IgD-negative memory B cell (primary cell): ENCODE results near the gene CDADC1. TPM values are rescaled to one million over a fixed set of nuclear protein-coding genes. Genes with fewer than 3 reads are reported as not detected.
A peak's percentile ranks its signal among the peaks of the same experiment; 100 is the strongest.
"Not testable (repeated sequence)": the region's sequence is repeated elsewhere in the genome, so short reads cannot be mapped to it uniquely, and the experiment has no call there.

Source experiments
- H3K27ac Mint-ChIP-seq, 3 donors: one replicate each; pipeline ENCODE4 v1.8.0; 2020 to 2022; ENCODE audit warnings: mild to moderate bottlenecking in 3 of 3, mixed read lengths in 3 of 3, moderate library complexity in 1 of 3
- H3K27me3 Mint-ChIP-seq: one replicate; pipeline ENCODE4 v1.8.0; 2021; ENCODE audit warnings: mixed read lengths
- H3K36me3 Mint-ChIP-seq: one replicate; pipeline ENCODE4 v1.8.0; 2020; ENCODE audit warnings: mild to moderate bottlenecking, mixed read lengths
- H3K4me1 Mint-ChIP-seq, 3 donors: one replicate each; pipeline ENCODE4 v1.8.0; 2020 to 2022; ENCODE audit warnings: mixed read lengths in 3 of 3, mild to moderate bottlenecking in 1 of 3
- H3K4me3 Mint-ChIP-seq, 4 donors: one replicate each; pipeline ENCODE4 v1.8.0; 2020 to 2022; ENCODE audit warnings: mild to moderate bottlenecking in 4 of 4, mixed read lengths in 4 of 4, moderate library complexity in 3 of 4
- H3K9me3 Mint-ChIP-seq, 3 donors: one replicate each; pipeline ENCODE4 v1.8.0; 2020 to 2021; ENCODE audit warnings: mixed read lengths in 3 of 3, mild to moderate bottlenecking in 1 of 3
- polyA plus RNA-seq: library from polyadenylated mRNA; unstranded; fragments of 300-500 nt; fragmentation: Illumina TruSeq; gene quantifications from one replicate; pipeline ENCODE4 v1.2.3, GENCODE V29; 2021

Gene CDADC1
- polyA plus RNA-seq, 1 donor from 2014 or later, result 6.7 TPM

DNA sequence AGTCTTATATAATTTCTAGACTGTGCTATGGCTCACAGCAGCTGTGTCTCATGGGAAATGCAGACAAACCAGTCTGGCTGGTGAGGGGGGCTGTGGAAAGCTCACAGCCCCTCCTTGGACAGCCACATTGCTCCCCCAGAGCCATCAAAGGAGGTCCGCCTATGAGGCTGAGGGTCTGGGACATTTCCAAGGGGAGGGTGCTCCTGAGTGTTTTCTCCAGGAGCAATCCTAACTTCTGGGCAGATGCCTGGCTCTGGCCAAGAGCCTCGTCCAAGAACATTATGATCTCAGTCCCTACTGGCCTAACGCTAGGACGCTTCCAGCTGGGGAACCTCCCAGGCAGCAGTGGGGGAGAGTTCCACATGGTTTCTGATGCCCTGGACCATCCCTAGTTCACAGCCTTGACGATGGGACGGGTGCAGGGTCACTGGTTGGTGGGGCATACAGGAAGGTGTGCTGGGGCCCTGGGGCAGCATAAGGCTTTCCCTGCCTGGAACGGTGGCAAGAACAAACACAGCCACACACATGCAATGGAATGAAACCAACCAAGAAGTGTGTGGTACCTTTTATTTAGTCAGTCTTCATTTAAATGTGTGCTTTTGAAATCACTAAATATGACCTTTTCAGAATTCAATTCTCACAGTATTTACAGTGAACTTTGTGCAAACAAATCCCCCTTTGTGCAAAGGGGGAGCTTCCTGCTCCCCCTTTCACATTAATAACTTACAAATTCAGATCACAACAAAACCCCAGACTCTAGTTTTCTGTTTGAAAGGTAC, 60.6 kb downstream of the CDADC1 start:
- H3K27me3 Mint-ChIP-seq, result no peaks in the 10 kb centered on the region
- peak overlapping the region in 1 of 4 donors; percentile 17 for H3K4me3 Mint-ChIP-seq
- peaks cover 7% of the 10 kb centered on the region for H3K36me3 Mint-ChIP-seq
- no peaks in the 10 kb centered on the region for H3K9me3 Mint-ChIP-seq
- H3K27ac Mint-ChIP-seq, result no peak overlapping the region
- peaks cover 0 to 8% (median 6%) of the 10 kb centered on the region in 3 donors for H3K4me1 Mint-ChIP-seq

DNA sequence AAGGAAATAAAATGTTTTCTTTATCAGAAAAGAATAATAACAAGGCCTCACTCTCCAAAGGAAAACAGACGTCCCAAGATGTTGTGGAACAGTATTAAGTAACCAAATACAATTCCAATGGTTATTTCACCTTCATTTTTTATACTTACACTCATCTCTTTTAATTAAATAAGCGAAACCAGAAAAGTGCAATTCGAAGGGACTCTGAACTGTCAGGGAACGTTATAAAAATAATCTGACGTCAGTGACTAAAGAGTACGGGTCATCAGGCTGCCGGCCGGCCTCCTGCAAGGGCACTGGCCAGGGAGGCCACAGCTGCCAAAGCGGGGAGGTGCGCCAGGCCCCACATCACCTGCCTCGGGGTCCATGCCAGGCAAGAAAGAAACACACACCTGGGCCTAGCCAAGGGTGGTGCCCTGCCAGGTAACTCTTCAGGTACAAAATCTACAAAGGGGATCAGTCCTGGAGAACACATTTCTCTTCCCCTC, 61.2 kb downstream of the CDADC1 start:
- Mint-ChIP-seq H3K9me3 (no peaks in the 10 kb centered on the region), H3K27me3 (no peaks in the 10 kb centered on the region), H3K27ac (no peak overlapping the region), H3K4me1 (peaks cover 0 to 6% (median 0%) of the 10 kb centered on the region in 3 donors), H3K36me3 (peaks cover 7% of the 10 kb centered on the region), H3K4me3 (no peak overlapping the region)

DNA sequence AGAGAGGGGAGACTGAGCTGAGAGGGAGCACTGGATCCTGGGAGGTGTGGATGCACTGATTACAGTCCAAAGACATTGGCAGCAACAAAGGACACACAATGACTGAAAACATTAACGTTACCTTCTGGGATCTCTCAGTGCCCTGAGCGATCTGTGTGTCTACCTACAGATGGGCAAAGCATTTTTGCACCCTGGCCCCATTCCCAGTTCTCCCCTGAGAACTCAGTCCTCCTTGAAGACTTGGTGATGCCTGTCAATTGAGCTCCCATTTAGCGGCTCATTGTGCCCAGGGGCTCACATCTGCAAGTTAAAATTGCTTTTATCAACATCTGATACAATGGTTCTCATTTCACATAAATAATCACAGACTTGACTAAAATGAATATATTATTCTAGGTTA, 62.5 kb downstream of the CDADC1 start:
- Mint-ChIP-seq H3K36me3 (peaks cover 7% of the 10 kb centered on the region), H3K27ac (no peak overlapping the region), H3K4me3 (no peak overlapping the region), H3K9me3 (no peaks in the 10 kb centered on the region), H3K27me3 (no peaks in the 10 kb centered on the region), H3K4me1 (peaks cover 0 to 6% (median 0%) of the 10 kb centered on the region in 3 donors)

DNA sequence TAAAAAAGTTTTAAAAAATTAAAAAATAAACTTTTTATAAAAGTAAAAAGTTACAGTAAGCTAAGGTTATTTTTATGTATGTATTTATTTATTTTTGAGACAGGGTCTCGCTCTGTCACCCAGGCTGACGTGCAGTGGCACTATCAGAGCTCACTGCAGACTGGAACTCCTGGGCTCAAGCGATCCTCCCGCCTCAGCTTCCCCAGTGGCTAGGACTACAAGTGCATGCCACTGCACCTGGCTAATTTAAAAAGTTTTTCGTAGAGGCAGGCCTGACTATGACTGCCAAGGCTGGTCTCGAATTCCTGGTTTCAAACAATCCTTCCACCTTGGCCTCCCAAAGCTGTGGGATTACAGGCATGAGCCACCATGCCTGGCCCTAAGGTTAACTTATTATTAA, 64.1 kb downstream of the CDADC1 start:
- H3K9me3 Mint-ChIP-seq, result no peaks in the 10 kb centered on the region
- H3K27ac Mint-ChIP-seq, result no peak overlapping the region
- H3K36me3 Mint-ChIP-seq, result peaks cover 3% of the 10 kb centered on the region
- H3K4me1 Mint-ChIP-seq, result no peaks in the 10 kb centered on the region
- H3K4me3 Mint-ChIP-seq, result no peak overlapping the region
- H3K27me3 Mint-ChIP-seq, result no peaks in the 10 kb centered on the region

DNA sequence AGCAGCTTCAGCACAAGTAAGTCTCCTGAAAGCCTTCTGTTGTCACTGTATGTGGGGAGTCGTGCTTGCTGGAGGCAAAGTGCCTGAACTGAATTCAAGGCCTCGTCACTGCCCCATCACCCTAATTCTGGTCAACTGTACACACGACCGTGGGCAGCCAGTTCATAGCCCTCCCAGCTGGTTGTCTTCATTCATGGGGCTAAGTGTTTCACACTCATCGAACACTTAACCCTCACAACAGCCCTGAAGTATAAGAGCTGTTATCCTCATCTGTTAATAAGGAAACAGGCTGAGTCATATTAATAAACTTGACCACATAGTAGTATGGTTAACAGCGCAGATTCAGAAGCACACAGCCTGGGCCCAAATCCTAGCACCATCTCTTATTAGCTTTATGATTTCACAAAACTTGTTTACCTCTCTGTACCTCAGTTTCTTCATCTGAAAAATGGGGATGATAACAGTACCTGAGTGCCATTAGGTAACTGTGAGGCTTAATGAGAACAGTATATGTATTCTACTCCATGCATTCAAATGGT, 66.7 kb downstream of the CDADC1 start:
- Mint-ChIP-seq H3K36me3 (peaks cover 3% of the 10 kb centered on the region), H3K4me1 (no peaks in the 10 kb centered on the region), H3K4me3 (no peak overlapping the region), H3K27ac (no peak overlapping the region), H3K27me3 (no peaks in the 10 kb centered on the region), H3K9me3 (no peaks in the 10 kb centered on the region)

DNA sequence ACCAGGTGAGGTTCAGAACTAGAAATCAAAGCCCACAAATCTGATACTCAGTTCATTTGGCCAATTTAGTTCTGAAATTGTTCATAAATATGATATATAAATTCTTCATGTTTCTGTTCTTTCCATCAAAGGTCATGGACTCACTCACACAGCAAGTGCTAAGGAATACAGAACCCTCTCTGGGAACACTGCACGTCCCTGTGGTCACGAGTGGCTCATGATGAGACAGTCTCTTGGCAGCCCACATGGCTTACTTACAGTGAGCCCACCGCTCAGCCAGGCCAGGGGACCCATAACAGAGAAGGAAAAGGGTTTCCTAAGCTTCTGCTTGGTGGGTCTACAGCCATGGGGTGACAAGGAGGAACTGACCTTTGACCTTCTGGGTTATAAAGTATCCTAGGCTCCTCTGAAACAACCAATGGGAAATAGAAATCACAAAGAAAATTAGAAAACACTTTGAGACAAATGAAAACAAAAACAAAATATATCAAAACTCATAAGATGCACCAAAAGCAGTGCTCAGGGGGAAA, 67.4 kb downstream of the CDADC1 start:
- no peaks in the 10 kb centered on the region for H3K27me3 Mint-ChIP-seq
- peak overlapping the region in 1 of 4 donors; percentile 39 for H3K4me3 Mint-ChIP-seq
- peak overlapping the region in 1 of 3 donors; percentile 50 for H3K27ac Mint-ChIP-seq
- H3K36me3 Mint-ChIP-seq, result peaks cover 1% of the 10 kb centered on the region
- H3K9me3 Mint-ChIP-seq, result no peaks in the 10 kb centered on the region
- peaks cover 2 to 4% (median 4%) of the 10 kb centered on the region in 3 donors for H3K4me1 Mint-ChIP-seq

DNA sequence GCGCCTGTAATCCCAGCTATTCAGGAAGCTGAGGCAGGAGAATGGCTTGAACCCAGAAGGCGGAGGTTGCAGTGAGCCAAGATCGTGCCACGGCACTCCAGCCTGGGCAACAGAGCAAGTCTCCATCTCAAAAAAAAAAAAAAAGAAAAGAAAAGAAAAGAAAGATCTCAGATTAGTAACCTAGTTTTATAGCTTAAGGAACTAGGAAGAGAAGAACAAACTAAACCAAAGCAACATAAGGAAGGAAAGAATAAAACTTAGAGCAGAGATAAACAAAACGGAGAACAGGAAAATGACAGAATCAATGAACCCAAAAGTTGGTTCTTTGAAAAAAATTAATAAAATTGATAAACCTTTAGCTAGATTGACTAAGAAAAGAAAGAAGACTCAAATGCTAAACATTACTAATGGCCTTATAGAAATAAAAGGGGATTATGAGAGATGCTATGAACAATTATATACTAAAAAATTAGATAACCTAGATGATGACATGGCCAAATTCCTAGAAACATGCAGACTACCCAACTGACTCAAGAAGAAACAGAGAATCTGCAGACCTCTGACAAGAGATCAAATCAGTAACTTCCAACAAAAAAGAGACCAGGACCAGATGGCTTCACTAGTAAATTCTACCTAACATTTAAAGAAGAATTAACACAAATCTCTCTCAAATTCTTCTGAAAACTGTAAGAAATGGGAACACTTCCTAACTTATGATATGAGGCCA, 68.2 kb downstream of the CDADC1 start:
- H3K9me3 Mint-ChIP-seq, result no peaks in the 10 kb centered on the region
- no peaks in the 10 kb centered on the region for H3K27me3 Mint-ChIP-seq
- H3K27ac Mint-ChIP-seq, result no peak overlapping the region
- H3K36me3 Mint-ChIP-seq, result peaks cover 1% of the 10 kb centered on the region
- peaks cover 11 to 12% (median 12%) of the 10 kb centered on the region in 3 donors for H3K4me1 Mint-ChIP-seq
- H3K4me3 Mint-ChIP-seq, result peak overlapping the region in 1 of 4 donors; percentile 5

DNA sequence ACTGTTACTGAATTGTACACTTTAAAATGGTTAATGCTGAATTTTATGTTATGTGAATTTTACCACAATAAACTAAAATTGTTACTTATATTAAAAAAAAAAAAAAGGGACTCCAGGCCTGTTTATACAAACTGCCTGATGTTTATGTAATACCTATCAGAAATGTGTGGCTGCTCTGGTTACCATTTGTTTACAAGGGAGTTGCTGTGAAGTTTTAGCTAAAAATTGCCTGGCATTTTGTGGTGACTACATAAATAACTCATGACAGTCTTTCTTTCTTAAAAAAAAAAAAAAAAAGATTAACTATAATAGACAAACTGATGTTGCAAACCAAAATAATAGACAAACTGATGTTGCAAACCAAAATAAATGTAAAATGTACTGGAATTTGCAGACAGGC, 71.8 kb downstream of the CDADC1 start:
- H3K4me1 Mint-ChIP-seq, result peaks cover 11 to 16% (median 15%) of the 10 kb centered on the region in 3 donors
- no peak overlapping the region for H3K4me3 Mint-ChIP-seq
- H3K36me3 Mint-ChIP-seq, result no peaks in the 10 kb centered on the region
- no peaks in the 10 kb centered on the region for H3K9me3 Mint-ChIP-seq
- H3K27ac Mint-ChIP-seq, result no peak overlapping the region
- H3K27me3 Mint-ChIP-seq, result no peaks in the 10 kb centered on the region

DNA sequence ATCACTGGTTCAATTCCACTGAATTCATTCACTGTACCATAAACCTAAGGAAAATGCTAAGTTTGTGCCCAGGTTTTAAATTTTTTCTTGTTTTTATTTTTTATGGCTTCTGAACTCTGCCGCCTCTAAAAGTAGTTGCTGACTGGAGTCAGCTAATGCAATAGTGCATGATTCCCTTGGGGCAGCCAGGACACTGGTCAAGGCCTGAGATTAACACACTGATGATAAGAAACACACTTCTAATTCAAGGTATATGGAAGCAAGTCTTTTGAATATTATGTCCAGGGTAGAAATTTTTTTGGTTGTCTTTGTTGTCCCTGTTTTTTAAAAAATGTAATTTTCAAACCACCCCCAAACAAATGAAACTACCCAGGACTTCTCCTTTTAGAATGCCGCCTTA, 72.2 kb downstream of the CDADC1 start:
- H3K4me3 Mint-ChIP-seq, result peak overlapping the region in 2 of 4 donors; percentile 23 to 28
- no peaks in the 10 kb centered on the region for H3K9me3 Mint-ChIP-seq
- H3K27ac Mint-ChIP-seq, result no peak overlapping the region
- H3K36me3 Mint-ChIP-seq, result no peaks in the 10 kb centered on the region
- H3K4me1 Mint-ChIP-seq, result peaks cover 11 to 16% (median 15%) of the 10 kb centered on the region in 3 donors
- no peaks in the 10 kb centered on the region for H3K27me3 Mint-ChIP-seq

DNA sequence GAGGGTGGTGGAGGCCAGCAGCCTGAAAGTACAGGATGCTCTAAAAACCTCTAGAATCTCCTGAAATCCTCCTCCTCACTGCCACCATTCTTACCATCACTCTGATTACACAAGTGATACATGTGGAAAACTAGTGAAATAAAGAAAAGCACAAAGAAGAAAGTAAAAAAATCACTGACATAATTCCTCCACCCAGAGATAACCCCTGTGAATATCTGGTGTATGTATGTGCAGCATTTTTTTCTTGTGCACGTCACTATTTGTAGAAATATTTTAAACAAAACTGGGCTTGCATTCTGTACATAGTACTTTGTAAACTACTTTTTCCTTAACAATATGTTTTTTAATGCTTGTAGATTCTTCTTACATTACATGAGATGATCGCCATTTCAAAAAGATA, 73.2 kb downstream of the CDADC1 start:
- Mint-ChIP-seq H3K27me3 (no peaks in the 10 kb centered on the region), H3K27ac (peak overlapping the region in 1 of 3 donors; percentile 31), H3K36me3 (no peaks in the 10 kb centered on the region), H3K4me1 (peaks cover 11 to 16% (median 15%) of the 10 kb centered on the region in 3 donors), H3K9me3 (no peaks in the 10 kb centered on the region), H3K4me3 (peak overlapping the region in 1 of 4 donors; percentile 23)

DNA sequence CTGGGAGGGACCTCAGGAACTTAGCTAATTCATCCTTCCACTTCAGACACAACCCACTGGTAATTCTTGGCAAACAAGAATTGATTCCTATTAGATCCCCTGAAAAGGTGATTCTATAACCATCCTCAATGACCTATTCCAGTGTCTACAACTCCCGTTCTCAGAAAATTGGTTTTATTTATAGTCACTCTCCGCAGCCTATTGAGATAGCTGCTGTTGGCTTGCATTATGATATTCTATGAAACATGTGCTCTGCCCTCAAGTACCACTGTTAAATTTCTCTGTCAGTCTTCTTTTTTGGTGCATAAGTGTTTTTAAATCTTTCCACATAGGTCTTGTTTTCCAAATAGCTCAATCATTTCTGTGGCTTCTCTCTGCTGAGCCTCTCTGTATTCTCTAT, 75.0 kb downstream of the CDADC1 start:
- Mint-ChIP-seq H3K27me3 (no peaks in the 10 kb centered on the region), H3K36me3 (no peaks in the 10 kb centered on the region), H3K4me1 (peaks cover 11 to 16% (median 15%) of the 10 kb centered on the region in 3 donors), H3K9me3 (no peaks in the 10 kb centered on the region), H3K27ac (no peak overlapping the region), H3K4me3 (no peak overlapping the region)

DNA sequence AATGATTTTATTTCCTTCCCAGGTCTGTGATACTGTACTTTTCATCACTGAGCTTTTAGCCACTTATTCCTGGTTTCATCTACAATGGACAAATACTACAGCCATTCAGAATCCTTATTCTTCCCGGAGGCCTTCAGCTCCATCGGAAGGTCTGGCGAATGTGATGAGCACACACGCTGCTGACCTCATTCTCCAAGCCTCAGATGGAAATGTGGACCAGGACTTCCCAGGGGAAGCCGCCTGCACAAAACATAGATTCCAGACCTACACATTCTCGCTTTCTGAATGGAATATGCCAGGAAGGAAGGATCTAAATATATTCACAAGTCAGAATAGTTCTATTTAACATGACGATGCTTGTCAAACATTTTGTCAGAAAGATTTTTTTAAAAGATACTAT, 75.6 kb downstream of the CDADC1 start:
- Mint-ChIP-seq H3K27ac (no peak overlapping the region), H3K4me1 (peaks cover 11 to 16% (median 15%) of the 10 kb centered on the region in 3 donors), H3K36me3 (no peaks in the 10 kb centered on the region), H3K4me3 (no peak overlapping the region), H3K27me3 (no peaks in the 10 kb centered on the region), H3K9me3 (no peaks in the 10 kb centered on the region)

DNA sequence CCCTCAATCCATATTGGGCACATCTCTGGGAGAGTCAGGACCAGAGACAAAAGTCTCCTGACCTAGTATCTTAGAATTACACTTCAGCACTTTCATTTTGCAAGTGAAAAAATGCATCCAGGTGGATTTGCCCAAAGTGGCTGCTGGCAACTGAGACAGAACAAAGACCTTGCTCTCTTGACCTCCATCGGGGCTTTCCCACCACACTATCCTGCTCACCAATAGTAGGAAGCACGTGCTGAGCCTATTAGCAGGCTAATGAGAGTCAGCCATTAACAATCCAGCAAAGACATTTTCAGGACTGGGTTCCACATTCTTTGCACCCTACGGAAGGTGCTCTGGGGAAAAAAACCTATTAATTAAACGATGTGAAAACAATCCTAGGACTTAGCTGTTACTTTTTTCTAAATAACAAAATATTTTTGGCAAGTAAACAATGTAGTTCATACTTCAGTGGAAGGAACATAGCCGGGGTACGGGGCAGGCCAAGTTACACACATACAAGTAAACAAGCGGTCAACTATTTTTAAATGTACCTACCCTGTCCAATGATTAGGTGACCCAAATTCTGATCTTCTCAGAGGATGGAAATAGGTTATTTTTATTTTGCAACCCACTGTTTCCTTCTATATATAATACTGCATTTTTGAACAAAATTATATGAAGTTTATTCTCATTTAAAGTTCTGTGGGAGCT, 78.6 kb downstream of the CDADC1 start:
- no peak overlapping the region for H3K4me3 Mint-ChIP-seq
- H3K27me3 Mint-ChIP-seq, result no peaks in the 10 kb centered on the region
- no peaks in the 10 kb centered on the region for H3K4me1 Mint-ChIP-seq

DNA sequence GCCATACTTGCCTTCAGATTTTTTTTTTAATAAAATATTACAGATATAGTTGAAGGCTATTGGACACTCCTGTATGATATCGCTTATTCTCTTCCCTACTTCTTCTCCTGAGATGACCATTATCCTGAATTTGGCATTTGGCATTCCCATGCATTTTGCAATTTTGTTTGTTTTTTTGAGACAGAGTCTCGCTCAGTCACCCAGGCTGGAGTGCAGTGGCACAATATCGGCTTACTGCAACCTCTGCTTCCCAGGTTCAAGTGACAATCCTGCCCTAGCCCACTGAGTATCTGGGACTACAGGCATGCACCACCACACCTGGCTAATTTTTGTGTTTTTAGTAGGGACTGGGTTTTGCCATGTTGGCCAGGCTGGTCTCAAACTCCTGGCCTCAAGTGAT, 79.4 kb downstream of the CDADC1 start:
- not testable (repeated sequence) for H3K4me1 Mint-ChIP-seq, H3K4me3 Mint-ChIP-seq, H3K27me3 Mint-ChIP-seq, H3K27ac Mint-ChIP-seq, H3K9me3 Mint-ChIP-seq, H3K36me3 Mint-ChIP-seq

More for the DNA sequence above, 78.6 kb downstream of the CDADC1 start:
- Mint-ChIP-seq H3K27ac (no peak overlapping the region), H3K9me3 (no peaks in the 10 kb centered on the region), H3K36me3 (peaks cover 1% of the 10 kb centered on the region)
